Pons (tissue), 1 donor: Measurements from ENCODE around the gene BMPR1A.
"Not testable (repeated sequence)": the region's sequence is repeated elsewhere in the genome, so short reads cannot be mapped to it uniquely, and the experiment has no call there.

Source experiments
- DNase-seq: peaks from one replicate; pipeline ENCODE4 v3.0.0-alpha.2; 2016; ENCODE audit warnings: low spot score

BMPR1A gene

GRCh38 chr10:86849181-86849894 is 92.9 kb downstream of the BMPR1A start:
- no peak for DNase-seq

- DNase-seq = no peak
Measured at GRCh38 chr10:86850481-86850880, 94.1 kb downstream of the BMPR1A start.

GRCh38 chr10:86851328-86852207 is 95.1 kb downstream of the BMPR1A start:
- DNase-seq = no peak

- not testable (repeated sequence) for DNase-seq
Measured at GRCh38 chr10:86853582-86853981, 97.2 kb downstream of the BMPR1A start.

GRCh38 chr10:86855513-86855912 is 99.1 kb downstream of the BMPR1A start:
- DNase-seq = peak; percentile 38

- DNase-seq = no peak
Measured at GRCh38 chr10:86856156-86856555, 99.7 kb downstream of the BMPR1A start.

GRCh38 chr10:86857128-86857721 is 100.8 kb downstream of the BMPR1A start:
- DNase-seq = no peak

GRCh38 chr10:86858011-86858410 is 101.6 kb downstream of the BMPR1A start:
- DNase-seq = no peak

- no peak for DNase-seq
Measured at GRCh38 chr10:86861351-86861750, 104.9 kb downstream of the BMPR1A start.

- DNase-seq = no peak
Measured at GRCh38 chr10:86862373-86862772, 106.0 kb downstream of the BMPR1A start.

GRCh38 chr10:86862786-86863483 is 106.5 kb downstream of the BMPR1A start:
- DNase-seq = no peak

GRCh38 chr10:86863484-86863842 is 107.0 kb downstream of the BMPR1A start:
- peak; percentile 39 for DNase-seq

GRCh38 chr10:86865011-86865811 is 108.8 kb downstream of the BMPR1A start:
- peak; percentile 39 for DNase-seq

GRCh38 chr10:86867149-86867548 is 110.7 kb downstream of the BMPR1A start:
- DNase-seq = no peak

- peak; percentile 29 for DNase-seq
Measured at GRCh38 chr10:86868353-86868752, 111.9 kb downstream of the BMPR1A start.

- no peak for DNase-seq
Measured at GRCh38 chr10:86870679-86871078, 114.3 kb downstream of the BMPR1A start.

GRCh38 chr10:86871563-86872183 is 115.3 kb downstream of the BMPR1A start:
- DNase-seq = no peak

GRCh38 chr10:86872757-86873156 is 116.3 kb downstream of the BMPR1A start:
- DNase-seq = peak; percentile 34

GRCh38 chr10:86876748-86877147 is 120.3 kb downstream of the BMPR1A start:
- no peak for DNase-seq

GRCh38 chr10:86878983-86879713 is 122.7 kb downstream of the BMPR1A start:
- DNase-seq = no peak
